Stimulated activated naive B cell treated with anti-CD40 and anti-IgM and Interleukin-4, amounts not matched to agents 10 μg/mL and 1 μg/mL and 100 μg/mL, for 72 hours (primary cell): ENCODE results near the gene CNTNAP4.

Source experiments
- ATAC-seq, 2 donors: fragments of 150-1000 bp; cut with Tn5 transposase; replicated peaks; 2 replicates each; pipeline ENCODE4 v1.10.0; 2021; ENCODE audit warnings: moderate library complexity in 1 of 2
- DNase-seq: peaks from one replicate; pipeline ENCODE4 v3.0.0; 2021
- H3K27ac Mint-ChIP-seq: one replicate; pipeline ENCODE4 v1.8.0; 2022; ENCODE audit warnings: mild to moderate bottlenecking, mixed read lengths
- H3K27me3 Mint-ChIP-seq, 2 donors: one replicate each; pipeline ENCODE4 v1.8.0; 2022; ENCODE audit warnings: mixed read lengths in 2 of 2
- H3K36me3 Mint-ChIP-seq, 2 donors: one replicate each; pipeline ENCODE4 v1.8.0; 2022; ENCODE audit warnings: mixed read lengths in 2 of 2, mild to moderate bottlenecking in 1 of 2
- H3K4me1 Mint-ChIP-seq, 2 donors: one replicate each; pipeline ENCODE4 v1.8.0; 2022; ENCODE audit warnings: mixed read lengths in 2 of 2, mild to moderate bottlenecking in 1 of 2
- H3K4me3 Mint-ChIP-seq, 2 donors: one replicate each; pipeline ENCODE4 v1.8.0; 2022; ENCODE audit warnings: mild to moderate bottlenecking in 2 of 2, mixed read lengths in 2 of 2, moderate library complexity in 1 of 2
- H3K9me3 Mint-ChIP-seq, 2 donors: one replicate each; pipeline ENCODE4 v1.8.0; 2022; ENCODE audit warnings: mixed read lengths in 2 of 2, mild to moderate bottlenecking in 1 of 2

Gene CNTNAP4

DNA sequence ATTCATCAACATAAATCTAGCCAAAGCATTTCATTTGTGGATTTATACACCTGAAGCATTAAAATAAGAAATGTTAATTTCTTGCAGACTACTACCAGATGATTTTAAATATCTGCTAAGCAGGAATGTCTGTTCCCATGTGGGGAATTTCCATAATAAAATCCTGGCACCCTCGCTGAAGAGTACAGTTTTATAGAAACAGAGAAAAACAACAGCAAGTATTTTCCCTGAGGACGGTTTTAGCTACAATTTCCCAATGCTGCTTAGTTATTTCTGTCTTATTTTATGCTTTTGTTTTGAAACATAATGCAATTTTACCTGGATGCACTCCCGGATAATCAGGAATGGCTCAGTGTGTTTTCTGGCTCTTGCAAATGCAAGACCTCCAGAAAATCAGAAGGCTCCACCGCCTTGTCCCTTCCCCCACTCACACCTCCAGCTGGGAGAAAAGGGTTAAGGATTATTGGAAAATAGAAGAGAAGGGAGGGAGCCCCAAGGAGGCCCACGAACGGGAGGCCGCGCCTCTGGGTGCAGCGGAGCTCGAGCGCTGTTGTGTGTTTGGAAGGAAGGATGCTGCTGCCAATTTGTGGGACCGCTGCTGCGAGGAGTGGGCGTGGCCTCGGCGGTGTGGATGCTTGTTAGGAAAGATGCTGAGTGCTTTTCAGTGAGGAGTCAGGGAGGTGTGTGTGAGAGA, at the start of gene CNTNAP4:
CNTNAP4 (plus strand) TSS at position 657 of the 694 bp plus-strand sequence. CDS start 262 bp downstream, outside the sequence.
- Mint-ChIP-seq H3K27ac (no peak within 1 kb of the TSS), H3K27me3 (peaks cover 8 to 18% of the 10 kb centered on the region in 2 donors), H3K4me3 (no peak within 1 kb of the TSS), H3K4me1 (no peaks in the 10 kb centered on the region), H3K9me3 (peaks cover 3 to 5% of the 10 kb centered on the region in 2 donors), H3K36me3 (no peaks in the 10 kb centered on the region)
- ATAC-seq, result no peak
- no peak for DNase-seq

DNA sequence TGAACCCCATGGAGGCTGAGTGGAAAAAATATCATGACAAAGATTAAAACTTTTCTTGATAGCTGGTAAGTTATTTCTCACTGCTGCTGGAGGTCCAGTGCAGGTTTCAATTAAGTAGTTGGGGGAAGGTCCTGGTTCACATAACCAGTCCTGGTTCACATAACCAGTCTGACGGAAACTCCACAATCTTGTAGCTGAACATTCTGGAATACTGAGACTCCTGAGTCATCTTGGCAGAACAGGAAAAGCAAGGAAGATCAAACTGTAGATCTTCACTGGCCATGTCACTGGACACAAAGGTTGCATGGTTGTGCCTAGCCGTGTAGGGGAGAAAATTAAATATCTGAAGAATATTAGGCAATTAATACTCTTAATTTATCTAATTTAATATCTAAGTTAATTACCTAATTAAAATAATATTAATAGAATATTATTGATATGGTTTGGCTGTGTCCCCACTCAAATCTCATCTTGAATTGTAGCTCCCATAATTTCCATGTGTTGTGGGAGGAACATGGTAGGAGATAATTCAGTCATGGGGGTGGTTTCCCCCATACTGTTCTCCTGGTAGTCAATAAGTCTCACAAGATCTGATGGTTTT, 48.6 kb upstream of the CNTNAP4 start:
- Mint-ChIP-seq H3K4me3 (no peak overlapping the region), H3K27me3 (no peaks in the 10 kb centered on the region), H3K27ac (no peak overlapping the region), H3K36me3 (no peaks in the 10 kb centered on the region), H3K4me1 (no peaks in the 10 kb centered on the region), H3K9me3 (peaks cover 3 to 5% of the 10 kb centered on the region in 2 donors)
- ATAC-seq (no peak), DNase-seq (no peak)

- no peak for ATAC-seq
- Mint-ChIP-seq H3K4me3 (no peak overlapping the region), H3K27ac (no peak overlapping the region), H3K27me3 (no peaks in the 10 kb centered on the region), H3K36me3 (no peaks in the 10 kb centered on the region), H3K9me3 (peaks cover 8 to 9% of the 10 kb centered on the region in 2 donors), H3K4me1 (peaks cover 0 to 2% of the 10 kb centered on the region in 2 donors)
- DNase-seq, result no peak
Measured at GRCh38 chr16:76232704-76233103, 44.5 kb upstream of the CNTNAP4 start.

DNA sequence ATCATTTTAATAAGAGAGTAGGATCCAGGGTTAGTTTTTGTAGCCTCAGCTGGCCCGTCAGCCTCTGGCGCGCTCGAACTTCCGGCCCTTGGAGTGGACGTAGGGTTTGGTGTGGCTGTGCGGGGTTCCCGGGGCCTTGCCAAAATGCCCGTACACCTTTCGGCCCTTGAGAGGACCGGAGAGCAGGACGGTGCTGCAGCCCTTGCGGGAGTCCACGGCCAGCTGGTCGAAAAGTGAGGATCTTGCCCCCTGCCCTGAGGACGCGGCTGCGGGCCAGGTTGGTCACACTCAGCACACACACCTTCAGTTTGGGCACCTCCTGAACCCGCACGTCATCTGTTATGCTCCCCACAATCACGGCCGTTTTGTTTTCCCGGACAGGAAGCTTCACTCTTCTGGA, 42.2 kb upstream of the CNTNAP4 start:
- ATAC-seq, result no peak
- Mint-ChIP-seq H3K4me3 (no peak overlapping the region), H3K27me3 (no peaks in the 10 kb centered on the region), H3K9me3 (peaks cover 8% of the 10 kb centered on the region in 2 donors), H3K4me1 (peaks cover 0 to 2% of the 10 kb centered on the region in 2 donors), H3K27ac (no peak overlapping the region), H3K36me3 (no peaks in the 10 kb centered on the region)
- DNase-seq, result no peak

GRCh38 chr16:76235426-76235825, 41.8 kb upstream of the CNTNAP4 start:
- DNase-seq, result no peak

DNA sequence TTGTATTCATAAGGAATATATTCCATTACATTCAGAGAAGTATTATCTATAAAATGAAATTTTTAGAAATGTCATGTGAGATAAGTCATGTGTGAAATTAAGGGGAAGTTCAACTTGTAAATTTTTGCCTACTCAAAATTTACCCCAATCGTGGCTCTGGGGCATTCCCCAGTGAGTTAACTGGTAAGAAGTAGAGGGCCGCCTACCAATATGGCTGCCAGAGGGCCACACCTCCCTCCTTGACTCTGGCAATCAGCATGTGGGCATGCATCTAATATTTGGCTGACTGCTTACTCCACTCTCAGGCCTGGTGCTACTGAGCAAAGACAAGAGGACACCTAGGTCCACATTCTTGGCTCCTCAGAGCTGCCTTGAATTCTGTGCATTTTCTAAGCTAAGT, 39.7 kb upstream of the CNTNAP4 start:
- no peak for ATAC-seq
- Mint-ChIP-seq H3K36me3 (no peaks in the 10 kb centered on the region), H3K27me3 (no peaks in the 10 kb centered on the region), H3K4me1 (peaks cover 0 to 2% of the 10 kb centered on the region in 2 donors), H3K9me3 (peaks cover 3 to 8% of the 10 kb centered on the region in 2 donors), H3K4me3 (no peak overlapping the region), H3K27ac (no peak overlapping the region)
- DNase-seq, result no peak

More at GRCh38 chr16:76235426-76235825, 41.8 kb upstream of the CNTNAP4 start:
- Mint-ChIP-seq H3K4me3 (no peak overlapping the region), H3K4me1 (peaks cover 0 to 2% of the 10 kb centered on the region in 2 donors), H3K9me3 (peaks cover 8% of the 10 kb centered on the region in 2 donors), H3K36me3 (no peaks in the 10 kb centered on the region), H3K27ac (no peak overlapping the region), H3K27me3 (no peaks in the 10 kb centered on the region)
- ATAC-seq, result no peak

DNA sequence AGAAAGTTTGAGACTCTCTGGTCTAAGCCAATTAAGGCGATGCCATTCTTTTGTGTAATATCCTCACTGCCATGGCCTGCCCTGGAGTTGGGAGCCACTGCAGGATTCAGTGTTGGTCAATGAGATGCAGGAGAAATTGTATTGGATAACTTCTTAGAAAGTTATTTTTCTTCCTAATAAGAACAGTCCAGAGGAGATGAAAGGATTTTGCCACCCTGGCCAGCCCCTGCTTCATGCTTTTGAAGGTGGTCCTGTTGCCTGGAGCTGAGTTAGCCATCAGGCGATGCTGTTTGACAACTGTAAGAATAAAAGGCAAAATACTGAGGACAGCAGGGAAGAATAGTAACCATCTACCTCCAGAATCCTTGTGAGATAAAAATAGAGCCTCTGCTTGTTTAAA, 35.4 kb upstream of the CNTNAP4 start:
- H3K27me3 Mint-ChIP-seq, result no peaks in the 10 kb centered on the region
- DNase-seq (no peak), ATAC-seq (no peak)
- peaks cover 0 to 2% of the 10 kb centered on the region in 2 donors for H3K4me1 Mint-ChIP-seq
- H3K4me3 Mint-ChIP-seq, result no peak overlapping the region
- H3K27ac Mint-ChIP-seq, result no peak overlapping the region
- peaks cover 3 to 4% of the 10 kb centered on the region in 2 donors for H3K9me3 Mint-ChIP-seq
- H3K36me3 Mint-ChIP-seq, result no peaks in the 10 kb centered on the region

DNA sequence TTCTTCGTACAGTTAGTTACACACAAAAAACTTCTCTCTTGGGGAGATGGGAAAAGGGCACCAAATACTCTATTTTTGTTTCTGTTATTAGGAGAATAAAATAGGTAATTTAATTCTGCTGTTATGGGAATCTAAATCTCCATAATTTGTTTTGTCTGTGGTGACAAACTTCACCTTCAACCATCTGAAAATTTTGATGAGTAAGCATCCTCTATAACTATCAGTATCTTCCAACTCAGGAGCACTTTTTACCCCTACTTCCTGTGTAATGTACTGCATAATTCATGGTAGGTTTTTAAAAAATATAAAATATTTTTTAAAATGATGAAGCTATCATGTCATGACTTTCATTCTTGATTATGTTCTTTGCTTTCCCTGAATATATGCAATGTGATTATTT, 33.6 kb upstream of the CNTNAP4 start:
- H3K4me3 Mint-ChIP-seq, result no peak overlapping the region
- DNase-seq (no peak), ATAC-seq (no peak)
- H3K27ac Mint-ChIP-seq, result no peak overlapping the region
- peaks cover 5 to 8% of the 10 kb centered on the region in 2 donors for H3K9me3 Mint-ChIP-seq
- no peaks in the 10 kb centered on the region for H3K4me1 Mint-ChIP-seq
- no peaks in the 10 kb centered on the region for H3K27me3 Mint-ChIP-seq
- H3K36me3 Mint-ChIP-seq, result no peaks in the 10 kb centered on the region

DNA sequence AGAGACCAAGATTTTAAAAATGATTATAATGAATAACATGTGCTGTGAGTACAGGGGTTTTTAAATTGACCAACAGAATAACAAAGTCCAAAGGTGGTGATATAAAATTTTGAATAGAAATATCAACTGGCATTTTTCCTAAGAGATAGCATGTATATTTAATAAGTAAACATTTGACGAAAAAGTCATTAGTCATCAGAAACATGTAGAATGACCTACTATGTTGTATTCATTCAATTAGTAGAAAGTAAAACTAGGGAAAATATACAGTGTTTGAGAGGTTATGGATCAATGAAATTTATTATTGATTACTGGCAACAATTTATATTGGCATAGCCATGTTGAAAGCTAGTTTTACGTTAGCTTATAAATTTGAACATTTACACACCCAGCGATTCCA, 30.6 kb upstream of the CNTNAP4 start:
- Mint-ChIP-seq H3K4me1 (no peaks in the 10 kb centered on the region), H3K27me3 (no peaks in the 10 kb centered on the region), H3K36me3 (no peaks in the 10 kb centered on the region), H3K4me3 (no peak overlapping the region), H3K27ac (no peak overlapping the region), H3K9me3 (peaks cover 9% of the 10 kb centered on the region in 2 donors)
- no peak for DNase-seq
- no peak for ATAC-seq

DNA sequence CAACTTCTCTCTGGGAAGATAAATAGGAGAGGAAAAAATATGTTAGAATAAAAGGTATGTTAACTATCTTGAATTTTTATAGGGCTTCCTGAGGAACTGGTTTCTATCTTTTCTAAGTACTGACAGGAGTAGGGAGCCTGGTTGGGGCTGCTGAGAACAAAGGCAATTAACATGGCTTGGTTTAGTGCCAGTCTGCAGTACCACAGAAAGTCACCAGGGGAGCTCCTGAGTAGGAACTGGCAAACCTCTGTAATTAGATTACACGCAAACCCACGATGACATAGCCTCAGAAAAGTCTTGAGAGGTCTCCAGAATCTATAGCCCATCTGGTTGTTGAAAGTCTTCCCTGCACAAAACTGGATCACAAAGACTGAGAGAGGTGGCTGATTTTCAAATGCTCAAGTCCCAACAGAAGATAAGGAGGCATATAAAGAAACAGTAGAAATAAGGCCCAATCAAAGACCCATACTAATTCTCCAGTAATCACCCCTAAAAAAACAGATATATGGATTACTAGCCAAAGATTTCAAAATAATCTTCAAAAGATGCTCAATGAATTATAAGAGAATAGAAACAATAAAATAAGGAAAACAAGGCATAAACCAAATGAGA, 11.7 kb upstream of the CNTNAP4 start:
- Mint-ChIP-seq H3K36me3 (no peaks in the 10 kb centered on the region), H3K4me3 (no peak overlapping the region), H3K27me3 (no peaks in the 10 kb centered on the region), H3K4me1 (no peaks in the 10 kb centered on the region), H3K27ac (no peak overlapping the region), H3K9me3 (peaks cover 0 to 1% of the 10 kb centered on the region in 2 donors)
- ATAC-seq (peak in 1 of 2 donors; percentile 38), DNase-seq (no peak)

GRCh38 chr16:76268824-76269223, 8.4 kb upstream of the CNTNAP4 start:
- H3K4me1 Mint-ChIP-seq, result no peaks in the 10 kb centered on the region

GRCh38 chr16:76277460-76278030, 344 bp downstream of the CNTNAP4 start:
- Mint-ChIP-seq H3K9me3 (no peaks in the 10 kb centered on the region), H3K27me3 (peaks cover 8 to 18% of the 10 kb centered on the region in 2 donors), H3K4me3 (no peak overlapping the region), H3K36me3 (no peaks in the 10 kb centered on the region), H3K27ac (no peak overlapping the region), H3K4me1 (no peaks in the 10 kb centered on the region)
- DNase-seq (no peak), ATAC-seq (no peak)

More at GRCh38 chr16:76268824-76269223, 8.4 kb upstream of the CNTNAP4 start:
- no peak for DNase-seq
- Mint-ChIP-seq H3K36me3 (no peaks in the 10 kb centered on the region), H3K27me3 (no peaks in the 10 kb centered on the region), H3K9me3 (peaks cover 8 to 11% of the 10 kb centered on the region in 2 donors), H3K27ac (no peak overlapping the region), H3K4me3 (no peak overlapping the region)
- no peak for ATAC-seq

DNA sequence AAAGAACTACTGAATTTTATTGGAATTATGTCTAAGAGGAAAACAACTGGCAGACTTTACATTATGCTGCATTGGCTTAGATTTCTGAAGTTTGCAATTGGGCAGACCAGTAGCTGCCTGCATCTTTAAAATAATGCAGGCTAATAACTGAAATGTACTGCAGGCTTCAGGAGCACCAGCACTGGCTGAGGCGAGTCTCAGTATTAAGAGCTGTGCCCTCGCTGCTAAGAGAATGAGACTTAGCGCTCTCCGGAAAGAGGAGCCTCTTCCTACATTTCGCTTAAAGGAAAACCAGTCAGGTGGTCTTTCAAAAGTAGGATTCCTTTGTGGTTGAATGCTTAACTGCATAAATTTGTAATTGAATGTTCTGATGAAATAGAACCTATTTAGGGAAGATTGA, 885 bp downstream of the CNTNAP4 start:
- H3K27ac Mint-ChIP-seq, result no peak overlapping the region
- H3K9me3 Mint-ChIP-seq, result no peaks in the 10 kb centered on the region
- peaks cover 8 to 18% of the 10 kb centered on the region in 2 donors for H3K27me3 Mint-ChIP-seq
- no peak overlapping the region for H3K4me3 Mint-ChIP-seq
- ATAC-seq (no peak), DNase-seq (no peak)
- no peaks in the 10 kb centered on the region for H3K4me1 Mint-ChIP-seq
- H3K36me3 Mint-ChIP-seq, result no peaks in the 10 kb centered on the region

- DNase-seq, result no peak
- H3K9me3 Mint-ChIP-seq, result no peaks in the 10 kb centered on the region
- peaks cover 8 to 18% of the 10 kb centered on the region in 2 donors for H3K27me3 Mint-ChIP-seq
- H3K4me3 Mint-ChIP-seq, result no peak overlapping the region
- ATAC-seq, result no peak
- no peak overlapping the region for H3K27ac Mint-ChIP-seq
- no peaks in the 10 kb centered on the region for H3K36me3 Mint-ChIP-seq
- no peaks in the 10 kb centered on the region for H3K4me1 Mint-ChIP-seq
Measured at GRCh38 chr16:76278980-76279379, 1.8 kb downstream of the CNTNAP4 start.
